Measurements from ENCODE around the gene OCIAD1.

Gene OCIAD1, protein sequence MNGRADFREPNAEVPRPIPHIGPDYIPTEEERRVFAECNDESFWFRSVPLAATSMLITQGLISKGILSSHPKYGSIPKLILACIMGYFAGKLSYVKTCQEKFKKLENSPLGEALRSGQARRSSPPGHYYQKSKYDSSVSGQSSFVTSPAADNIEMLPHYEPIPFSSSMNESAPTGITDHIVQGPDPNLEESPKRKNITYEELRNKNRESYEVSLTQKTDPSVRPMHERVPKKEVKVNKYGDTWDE

DNA sequence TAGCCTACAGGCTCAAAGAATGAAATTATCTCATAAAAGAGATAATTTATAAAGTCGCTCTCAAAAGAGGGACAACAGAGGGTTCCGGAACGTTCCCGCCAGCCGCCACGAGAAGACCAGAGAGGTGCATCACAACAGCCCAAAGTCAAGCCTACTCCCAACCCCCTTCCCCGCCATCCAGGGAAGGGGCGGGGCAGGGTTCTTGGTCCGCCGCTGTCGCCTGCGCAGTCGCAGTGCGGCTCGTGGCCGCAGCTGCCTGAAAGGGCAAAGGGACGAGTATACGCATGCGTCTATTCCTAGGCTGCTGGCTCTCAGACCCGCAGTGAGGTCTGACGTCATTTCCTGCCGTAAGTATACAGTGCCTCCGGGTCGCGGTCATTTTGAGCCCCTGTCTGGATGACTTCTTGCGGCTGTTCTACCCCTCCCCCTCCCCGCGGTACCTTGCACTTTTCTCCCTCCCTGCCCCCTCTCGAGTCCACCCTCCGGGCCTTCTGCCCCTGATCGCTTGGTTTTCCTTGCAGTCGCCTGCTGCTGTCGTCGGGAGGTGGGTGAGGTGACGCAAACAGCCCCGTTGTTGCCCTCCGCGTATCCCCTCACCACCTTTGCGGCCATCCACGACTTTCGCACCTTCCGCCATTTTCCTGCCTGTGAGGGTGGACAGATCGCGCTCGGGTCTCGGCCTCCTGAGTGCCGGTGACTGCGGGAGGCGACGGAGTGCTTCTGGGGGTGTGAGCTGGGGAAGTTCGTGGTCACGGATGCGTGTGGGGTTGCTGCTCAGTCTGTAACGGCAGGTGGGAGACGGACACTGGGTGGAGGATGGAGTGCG is at the start of gene OCIAD1:
OCIAD1 (plus strand) TSS at position 383 of the 826 bp plus-strand sequence. CDS start 1,537 bp downstream, outside the sequence.
- FAIRE-seq (peak; percentile 87), DNase-seq (ENCODE audit: insufficient read length, low spot score) (peak; percentile 83)
- TF ChIP-seq, protein P1, sequence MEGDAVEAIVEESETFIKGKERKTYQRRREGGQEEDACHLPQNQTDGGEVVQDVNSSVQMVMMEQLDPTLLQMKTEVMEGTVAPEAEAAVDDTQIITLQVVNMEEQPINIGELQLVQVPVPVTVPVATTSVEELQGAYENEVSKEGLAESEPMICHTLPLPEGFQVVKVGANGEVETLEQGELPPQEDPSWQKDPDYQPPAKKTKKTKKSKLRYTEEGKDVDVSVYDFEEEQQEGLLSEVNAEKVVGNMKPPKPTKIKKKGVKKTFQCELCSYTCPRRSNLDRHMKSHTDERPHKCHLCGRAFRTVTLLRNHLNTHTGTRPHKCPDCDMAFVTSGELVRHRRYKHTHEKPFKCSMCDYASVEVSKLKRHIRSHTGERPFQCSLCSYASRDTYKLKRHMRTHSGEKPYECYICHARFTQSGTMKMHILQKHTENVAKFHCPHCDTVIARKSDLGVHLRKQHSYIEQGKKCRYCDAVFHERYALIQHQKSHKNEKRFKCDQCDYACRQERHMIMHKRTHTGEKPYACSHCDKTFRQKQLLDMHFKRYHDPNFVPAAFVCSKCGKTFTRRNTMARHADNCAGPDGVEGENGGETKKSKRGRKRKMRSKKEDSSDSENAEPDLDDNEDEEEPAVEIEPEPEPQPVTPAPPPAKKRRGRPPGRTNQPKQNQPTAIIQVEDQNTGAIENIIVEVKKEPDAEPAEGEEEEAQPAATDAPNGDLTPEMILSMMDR (IDR thresholded peaks at IDR 0.05; ENCODE audit: insufficient read depth, missing control alignments): no peak

DNA sequence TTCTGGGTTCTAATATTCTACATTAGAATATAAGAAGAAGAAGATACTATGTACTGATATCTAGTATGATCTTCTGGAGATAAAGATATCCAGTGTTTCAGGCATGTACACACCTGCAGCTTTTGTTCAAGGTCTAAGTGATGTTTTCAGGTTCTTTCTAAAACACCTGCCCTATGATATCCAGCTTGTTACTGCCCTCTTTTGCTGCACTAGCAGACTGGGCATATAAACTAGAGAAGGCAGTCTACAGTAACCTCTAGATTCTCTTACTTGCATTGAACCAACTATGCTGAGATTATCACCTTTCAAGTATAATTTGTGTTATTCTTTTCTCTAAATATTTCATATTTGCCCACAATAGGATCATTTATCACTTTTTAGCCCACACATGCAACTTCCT is 48.9 kb upstream of the OCIAD1 start:
- no peak for FAIRE-seq
- DNase-seq (ENCODE audit: insufficient read length, low spot score): no peak
- TF ChIP-seq, protein P1 (IDR thresholded peaks at IDR 0.05; ENCODE audit: insufficient read depth, missing control alignments): no peak

DNA sequence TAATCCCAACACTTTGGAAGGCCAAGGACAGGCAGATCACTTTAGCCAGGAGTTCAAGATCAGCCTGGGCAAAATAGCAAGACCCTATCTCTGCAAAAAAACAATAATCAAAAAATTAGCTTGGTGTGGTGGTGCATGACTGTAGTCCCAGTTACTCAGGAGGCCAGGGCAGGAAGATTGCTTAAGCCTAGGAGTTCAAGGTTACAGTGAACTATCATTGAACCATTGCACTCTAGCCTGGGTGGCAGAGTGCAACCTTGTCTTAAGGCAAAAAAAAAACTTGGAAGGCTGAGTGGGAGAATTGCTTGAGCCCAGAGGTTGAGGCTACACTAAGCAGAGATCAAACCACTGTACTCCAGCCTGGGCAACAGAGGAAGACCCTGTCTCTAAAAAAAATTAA is 45.6 kb upstream of the OCIAD1 start:
- TF ChIP-seq, protein P1 (IDR thresholded peaks at IDR 0.05; ENCODE audit: insufficient read depth, missing control alignments): no peak
- FAIRE-seq (no peak), DNase-seq (ENCODE audit: insufficient read length, low spot score) (no peak)

DNA sequence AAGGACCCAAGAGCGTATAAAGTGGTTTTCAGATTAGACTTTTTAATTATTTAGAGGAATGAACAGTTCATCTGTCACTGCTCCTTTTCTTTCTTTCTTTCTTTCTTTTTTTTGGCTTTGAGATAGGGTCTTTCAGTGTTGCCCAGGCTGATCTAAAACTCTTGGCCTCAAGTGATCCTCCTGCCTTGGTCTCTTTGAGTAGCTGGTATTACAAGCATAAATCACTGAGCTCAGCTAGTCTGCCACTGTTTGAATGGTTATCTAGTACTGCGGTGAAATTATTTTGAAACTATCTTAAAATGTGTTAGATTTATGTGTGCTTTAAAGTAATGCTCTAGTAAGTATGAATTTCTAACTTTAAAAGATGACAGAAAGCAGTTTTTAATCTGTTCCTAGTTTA is 44.3 kb upstream of the OCIAD1 start:
- TF ChIP-seq, protein P1 (IDR thresholded peaks at IDR 0.05; ENCODE audit: insufficient read depth, missing control alignments): no peak
- DNase-seq (ENCODE audit: insufficient read length, low spot score) (no peak), FAIRE-seq (no peak)

DNA sequence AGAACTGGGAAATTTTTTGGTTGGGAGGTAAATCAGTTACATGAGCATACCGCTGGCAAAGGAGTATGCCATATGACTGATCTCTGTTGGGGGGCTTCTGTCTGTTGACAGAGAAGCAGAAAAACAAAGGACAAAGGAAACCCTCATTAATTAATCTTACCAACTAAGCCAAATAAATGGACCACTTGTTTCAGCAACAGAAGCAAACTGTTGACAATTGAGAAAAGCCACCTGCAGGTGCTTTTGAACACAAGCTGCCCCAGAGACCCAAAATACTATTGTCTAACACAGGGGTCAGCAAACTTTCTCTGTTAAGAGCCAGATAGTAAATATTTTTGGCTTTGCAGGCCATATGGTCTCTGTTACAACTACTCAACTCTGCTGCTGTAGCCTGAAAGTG is 43.8 kb upstream of the OCIAD1 start:
- FAIRE-seq: no peak
- no peak for DNase-seq (ENCODE audit: insufficient read length, low spot score)
- TF ChIP-seq, protein P1 (IDR thresholded peaks at IDR 0.05; ENCODE audit: insufficient read depth, missing control alignments): no peak

DNA sequence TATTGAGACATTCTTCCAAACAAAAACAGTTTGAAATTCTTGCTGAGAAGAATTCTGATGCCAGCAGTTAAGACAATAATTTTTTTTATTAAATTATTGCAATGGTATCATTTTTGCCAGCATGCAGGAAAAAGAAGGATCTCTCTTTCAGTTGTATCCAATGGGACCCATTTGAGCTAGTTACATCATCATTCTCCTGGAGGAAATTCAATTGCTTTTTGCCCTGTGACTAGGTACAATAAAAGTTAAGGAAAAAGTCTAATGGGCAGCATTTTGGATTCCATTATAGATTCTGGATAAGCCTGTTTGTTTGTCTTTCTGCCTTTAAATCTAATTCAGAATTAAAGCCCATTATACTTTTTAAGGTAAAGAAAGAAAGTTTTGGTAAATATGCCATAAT is 40.3 kb upstream of the OCIAD1 start:
- no peak for DNase-seq (ENCODE audit: insufficient read length, low spot score)
- no peak for FAIRE-seq
- TF ChIP-seq, protein P1 (IDR thresholded peaks at IDR 0.05; ENCODE audit: insufficient read depth, missing control alignments): no peak

DNA sequence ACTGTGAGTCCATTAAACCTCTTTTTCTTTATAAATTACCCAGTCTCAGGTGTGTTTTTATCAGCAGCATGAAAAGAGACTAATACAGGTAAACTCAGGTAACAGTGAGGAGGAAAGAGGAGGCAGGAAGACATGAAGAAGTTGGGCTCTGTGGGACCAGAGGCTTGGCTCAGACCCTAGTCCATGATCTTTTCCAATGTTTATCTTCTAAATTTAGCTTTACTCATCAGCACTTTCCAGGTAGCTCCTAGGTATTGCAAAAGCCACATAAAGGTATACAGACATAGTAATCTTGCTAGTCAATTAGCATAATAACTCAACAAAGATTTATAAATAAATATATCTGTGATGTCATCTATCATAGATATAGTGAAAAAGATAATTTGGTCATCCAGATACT is 39.6 kb upstream of the OCIAD1 start:
- DNase-seq (ENCODE audit: insufficient read length, low spot score) (no peak), FAIRE-seq (no peak)
- TF ChIP-seq, protein P1 (IDR thresholded peaks at IDR 0.05; ENCODE audit: insufficient read depth, missing control alignments): no peak
